UCSD-AML1 (cell line): ENCODE results near the gene MUC21.

Experiments
- DNase-seq: peaks from one replicate; lab custom pipeline; 2025; ENCODE audit not compliant: unreplicated experiment; lab: John Stamatoyannopoulos, UW

Gene MUC21

DNA sequence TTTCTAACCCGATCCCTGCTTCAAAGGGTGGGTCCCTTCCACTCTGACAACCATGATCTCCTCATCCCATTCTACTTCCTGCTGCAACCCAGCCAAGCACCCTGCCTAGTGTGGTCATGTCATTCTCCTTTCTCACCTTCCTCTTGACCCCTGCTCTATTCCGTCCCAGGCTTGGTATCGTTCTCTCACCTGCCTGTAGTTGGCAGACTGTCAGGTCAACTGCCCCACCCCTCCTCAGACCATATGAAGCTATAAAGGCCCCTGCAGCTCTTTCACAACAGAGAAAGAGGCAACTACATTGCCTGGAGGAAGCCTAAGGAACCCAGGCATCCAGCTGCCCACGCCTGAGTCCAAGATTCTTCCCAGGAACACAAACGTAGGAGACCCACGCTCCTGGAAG lies at the start of gene MUC21:
TSS of gene MUC21 (plus strand) at position 280 of the 400 bp plus-strand sequence. CDS start 241 bp downstream, outside the sequence.
- no peak for DNase-seq

DNA sequence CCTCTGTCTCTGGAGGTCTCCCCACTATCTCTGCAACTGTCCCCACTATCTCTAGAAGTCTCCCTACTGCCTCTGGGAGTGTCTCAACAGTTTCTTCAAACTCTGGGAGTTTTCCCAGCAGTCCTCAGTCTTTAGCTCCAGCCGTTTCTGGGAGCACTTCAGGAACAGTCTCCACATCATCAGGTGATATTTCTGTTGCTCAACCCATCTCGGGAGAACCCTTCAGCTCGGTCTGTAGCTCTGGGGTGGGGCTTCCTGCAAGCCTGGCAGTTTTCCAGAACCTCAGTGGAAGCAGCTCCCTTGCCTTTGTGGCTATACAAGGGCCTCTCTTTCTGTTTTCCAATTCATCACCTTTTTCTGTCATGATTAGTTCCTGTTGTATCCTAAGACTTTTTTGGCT lies 48.5 kb upstream of the MUC21 start:
- DNase-seq = no peak

DNA sequence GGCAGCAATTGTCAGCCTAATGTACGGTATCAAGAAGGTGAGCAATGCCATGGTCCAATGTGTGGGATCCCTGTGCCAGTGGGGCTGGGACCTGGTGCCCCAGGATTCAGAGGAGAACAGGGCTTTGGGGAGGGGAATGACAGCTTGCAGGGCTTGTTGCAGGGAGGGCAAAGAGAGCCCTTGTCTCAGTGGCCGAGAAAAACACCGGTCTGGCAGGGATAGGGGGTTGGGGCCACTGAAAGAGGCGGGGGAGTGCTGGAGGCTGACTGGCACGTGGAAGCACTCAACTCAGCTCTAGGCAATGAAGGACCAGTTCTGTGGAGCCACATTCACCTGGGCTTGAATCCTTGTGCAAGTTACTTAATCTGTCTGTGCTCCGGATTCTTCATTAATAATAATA lies 46.3 kb upstream of the MUC21 start:
- no peak for DNase-seq

DNA sequence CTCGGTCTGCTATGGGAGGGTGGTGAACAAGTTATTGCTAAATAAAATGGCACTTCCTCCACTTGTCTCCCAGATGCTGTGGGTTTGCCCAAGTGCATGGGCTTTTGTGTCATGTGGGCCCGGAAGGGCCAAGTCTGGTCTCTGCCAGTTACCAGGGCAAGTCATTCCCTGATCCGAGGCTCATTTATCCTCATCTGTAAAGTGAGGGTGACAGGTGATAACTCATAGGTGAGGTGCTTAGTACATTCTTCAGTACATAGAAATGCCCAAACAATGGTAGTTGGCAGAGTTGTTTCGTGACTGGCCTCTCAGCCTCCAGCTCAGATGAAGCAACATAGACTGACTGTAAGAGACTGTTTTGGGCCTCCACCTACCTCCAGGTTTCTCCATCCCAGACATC lies 44.8 kb upstream of the MUC21 start:
- DNase-seq = no peak

DNA sequence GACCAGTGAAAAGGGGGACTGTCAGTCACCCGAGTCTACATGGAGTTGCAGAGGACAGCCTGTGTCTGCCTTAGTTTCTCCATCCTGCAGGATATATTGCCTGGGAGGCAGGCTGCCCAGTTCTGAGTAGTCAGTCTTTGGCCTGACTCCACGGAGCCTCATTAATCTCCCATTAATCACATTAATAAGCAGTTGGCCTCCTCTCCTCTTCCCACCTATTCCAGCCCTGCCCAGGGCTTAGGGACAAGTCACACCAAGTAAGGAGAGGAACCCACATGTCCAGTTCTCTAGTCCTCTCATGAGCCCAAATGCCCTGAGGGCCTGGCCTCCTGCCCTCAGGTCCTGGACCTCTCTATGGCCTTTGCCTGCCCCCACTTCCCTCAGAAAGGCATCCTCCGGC lies 44.0 kb upstream of the MUC21 start:
- no peak for DNase-seq

DNA sequence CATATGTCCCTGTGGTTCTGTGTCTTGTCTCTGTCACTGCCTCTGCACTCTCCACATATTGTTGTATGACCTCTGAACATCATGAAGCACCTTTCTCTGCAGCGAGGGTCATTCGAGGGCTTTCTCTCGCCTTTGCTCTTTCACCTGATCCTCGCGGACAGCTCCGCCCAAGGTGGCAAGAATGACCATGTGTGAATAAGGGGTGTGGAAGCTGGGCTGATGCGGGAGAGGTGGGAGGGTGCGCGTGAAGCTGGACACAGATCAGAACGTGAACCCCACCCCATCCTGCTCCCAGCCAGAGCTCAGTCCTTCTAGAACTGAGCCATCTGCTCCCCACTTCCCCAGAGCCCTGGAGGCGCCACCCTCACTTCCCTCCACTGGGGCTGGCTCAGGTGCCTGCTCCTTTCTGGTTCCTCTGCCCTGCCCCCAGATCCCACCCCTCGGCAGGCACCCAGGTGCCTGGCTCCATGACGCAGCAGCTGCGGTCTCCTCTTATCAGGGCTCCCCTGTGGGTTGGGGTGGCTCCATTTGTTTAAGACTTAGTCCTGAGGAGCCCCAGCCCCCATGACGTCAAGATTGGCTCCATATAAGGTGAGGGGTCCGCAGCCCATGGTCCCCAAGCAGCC lies 43.0 kb upstream of the MUC21 start, which contains the start of gene MUCL3:
TSS of gene MUCL3 (plus strand) at position 613 of the 626 bp plus-strand sequence. CDS start 27 bp downstream, outside the sequence.
- no peak for DNase-seq

DNA sequence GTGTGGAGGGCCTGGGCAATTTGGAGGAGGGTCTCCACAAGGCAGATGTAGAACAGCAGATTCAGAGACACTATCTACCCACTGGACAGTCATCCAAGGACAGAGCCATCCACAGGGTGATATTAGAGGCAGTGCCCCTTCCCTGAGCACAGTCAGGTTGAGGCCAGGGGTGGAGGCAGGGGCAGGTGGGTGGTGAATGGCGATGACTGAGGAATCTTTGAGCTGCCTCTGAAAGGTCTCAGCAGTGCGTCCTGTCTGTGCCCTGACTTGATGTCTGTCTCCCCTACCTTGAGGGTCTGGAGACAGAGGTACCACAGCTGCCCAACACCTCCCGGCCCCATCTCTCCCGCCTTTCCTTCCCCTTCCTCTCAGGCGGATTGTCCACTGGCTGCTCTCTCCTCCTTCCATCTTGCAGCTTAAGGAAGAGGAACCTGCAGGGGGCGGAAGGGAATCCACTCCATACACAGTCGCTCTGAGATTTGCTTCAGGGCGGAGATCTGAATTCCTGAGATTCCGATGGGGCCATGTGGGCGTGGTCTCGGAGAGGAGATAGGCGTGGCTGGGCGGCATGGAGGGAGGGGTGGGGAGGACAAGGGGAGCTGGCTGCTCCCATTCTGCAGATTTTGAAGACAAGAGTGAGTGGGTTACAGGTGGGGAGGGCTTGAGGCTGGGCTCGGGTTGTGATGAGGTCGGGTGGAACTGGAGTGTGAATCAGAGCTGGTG lies 41.0 kb upstream of the MUC21 start:
- DNase-seq = no peak

DNA sequence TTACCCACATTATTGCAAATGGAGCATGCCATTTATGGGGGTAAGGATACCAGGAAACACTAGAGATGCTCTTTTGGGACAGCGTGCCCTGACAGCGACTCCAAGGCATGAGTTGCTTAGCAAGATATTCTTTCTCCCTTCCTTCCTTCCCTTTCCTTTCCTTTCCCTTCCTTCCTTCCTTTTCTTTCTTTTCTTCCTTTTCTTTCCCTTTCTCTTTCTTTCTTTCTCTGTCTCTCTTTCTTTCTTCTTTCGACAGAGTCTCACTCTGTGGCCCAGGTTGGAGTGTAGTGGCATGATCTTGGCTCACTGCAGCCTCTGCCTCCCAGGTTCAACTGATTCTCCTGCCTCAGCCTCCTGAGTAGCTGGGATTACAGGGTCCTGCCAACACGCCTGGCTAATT lies 39.5 kb upstream of the MUC21 start:
- DNase-seq = no peak

DNA sequence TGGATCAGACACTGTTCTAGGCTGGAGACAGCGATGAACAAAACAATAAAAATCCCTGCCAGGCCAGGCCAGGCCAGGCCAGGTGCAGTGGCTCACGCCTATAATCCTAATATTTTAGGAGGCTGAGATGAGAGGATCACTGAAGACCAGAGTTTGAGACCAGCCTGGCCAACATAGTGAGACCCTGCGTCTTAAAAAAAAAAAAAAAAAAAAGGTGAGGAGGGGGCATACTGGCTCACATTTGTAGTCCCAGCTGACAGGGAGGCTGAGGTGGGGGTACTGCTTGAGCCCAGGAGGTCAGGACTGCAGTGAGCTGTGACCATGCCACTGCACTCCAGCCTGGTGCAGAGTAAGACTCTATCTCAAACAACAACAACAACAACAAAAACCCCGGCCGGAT lies 38.2 kb upstream of the MUC21 start:
- no peak for DNase-seq

DNA sequence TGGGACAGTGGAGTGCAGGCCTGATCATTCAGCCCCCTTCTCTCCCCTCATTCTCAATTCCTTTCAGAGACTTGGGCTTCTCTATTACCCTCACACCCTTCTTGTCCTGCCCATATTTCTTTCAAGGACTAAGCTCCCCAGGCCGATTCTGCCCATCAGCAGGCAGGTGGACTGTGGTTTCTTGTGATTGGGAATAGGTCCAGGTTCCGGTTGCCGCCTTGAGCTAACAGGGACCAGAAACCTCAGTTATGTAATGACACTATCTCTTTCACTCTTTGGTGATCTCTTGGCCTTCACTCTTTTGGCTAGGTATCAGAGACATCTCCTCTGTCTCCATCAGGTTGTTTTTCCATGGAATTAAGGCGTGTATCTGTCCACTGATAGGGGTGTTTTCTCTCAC lies 36.3 kb upstream of the MUC21 start:
- no peak for DNase-seq

DNA sequence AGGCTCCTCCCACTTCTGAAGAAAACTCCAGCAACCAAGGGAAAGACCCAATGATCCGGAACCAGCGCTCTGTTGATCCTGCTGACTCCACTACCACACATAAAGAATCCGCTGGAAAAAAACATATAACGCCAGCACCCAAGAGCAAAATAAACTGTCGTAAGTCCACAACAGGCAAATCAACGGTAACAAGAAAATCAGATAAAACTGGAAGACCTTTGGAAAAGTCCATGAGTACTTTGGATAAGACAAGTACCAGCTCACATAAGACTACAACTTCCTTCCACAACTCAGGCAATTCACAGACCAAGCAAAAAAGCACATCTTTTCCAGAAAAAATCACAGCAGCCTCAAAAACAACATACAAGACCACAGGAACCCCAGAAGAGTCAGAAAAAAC lies 34.7 kb upstream of the MUC21 start:
- no peak for DNase-seq

DNA sequence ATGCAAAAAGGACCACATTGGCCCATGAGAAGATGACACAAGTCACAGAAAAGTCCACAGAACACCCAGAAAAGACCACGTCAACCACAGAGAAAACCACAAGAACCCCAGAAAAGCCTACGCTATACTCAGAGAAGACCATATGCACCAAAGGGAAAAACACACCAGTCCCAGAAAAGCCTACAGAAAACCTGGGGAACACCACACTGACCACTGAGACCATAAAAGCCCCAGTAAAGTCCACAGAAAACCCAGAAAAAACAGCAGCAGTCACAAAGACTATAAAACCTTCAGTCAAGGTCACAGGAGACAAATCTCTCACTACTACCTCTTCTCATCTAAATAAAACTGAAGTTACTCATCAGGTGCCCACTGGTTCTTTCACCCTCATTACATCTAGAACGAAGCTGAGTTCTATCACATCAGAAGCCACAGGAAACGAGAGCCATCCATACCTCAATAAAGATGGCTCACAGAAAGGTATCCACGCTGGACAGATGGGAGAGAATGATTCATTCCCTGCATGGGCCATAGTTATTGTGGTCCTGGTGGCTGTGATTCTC lies 31.5 kb upstream of the MUC21 start:
- no peak for DNase-seq

DNA sequence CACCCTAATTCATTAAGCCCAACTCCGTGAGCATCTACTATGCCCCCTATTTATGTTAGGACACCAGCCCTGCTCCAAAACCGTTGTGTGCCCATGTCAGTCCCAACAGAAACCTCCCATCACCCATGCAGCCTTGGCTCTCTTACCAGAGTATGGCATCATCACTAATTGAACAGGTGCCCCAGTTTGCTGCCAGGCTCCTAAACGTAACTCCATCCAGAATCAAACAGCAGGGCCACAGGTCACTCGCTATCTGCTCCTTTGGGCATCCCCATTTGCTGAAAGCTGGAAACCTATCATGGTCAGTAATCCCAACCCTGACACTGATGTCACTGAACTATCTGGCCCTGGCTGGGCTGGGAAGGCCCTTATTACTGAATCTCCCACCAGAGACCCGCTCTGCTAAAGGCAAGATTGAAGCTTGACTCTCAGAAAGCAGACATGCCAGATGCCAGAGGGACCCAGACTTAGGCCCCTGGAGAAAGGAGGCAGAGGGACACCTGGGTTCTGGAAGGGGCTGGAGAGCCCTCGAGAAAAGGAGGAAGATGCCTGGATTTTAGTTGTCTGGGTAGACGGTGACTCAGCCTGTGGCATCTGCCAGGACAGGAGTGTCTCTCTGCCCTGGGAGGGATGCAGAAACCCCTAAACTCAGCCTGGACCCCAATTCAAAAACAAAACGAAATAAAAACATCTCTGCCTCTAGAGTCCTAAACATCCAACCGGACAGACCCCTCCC lies 28.7 kb upstream of the MUC21 start:
- DNase-seq = no peak

DNA sequence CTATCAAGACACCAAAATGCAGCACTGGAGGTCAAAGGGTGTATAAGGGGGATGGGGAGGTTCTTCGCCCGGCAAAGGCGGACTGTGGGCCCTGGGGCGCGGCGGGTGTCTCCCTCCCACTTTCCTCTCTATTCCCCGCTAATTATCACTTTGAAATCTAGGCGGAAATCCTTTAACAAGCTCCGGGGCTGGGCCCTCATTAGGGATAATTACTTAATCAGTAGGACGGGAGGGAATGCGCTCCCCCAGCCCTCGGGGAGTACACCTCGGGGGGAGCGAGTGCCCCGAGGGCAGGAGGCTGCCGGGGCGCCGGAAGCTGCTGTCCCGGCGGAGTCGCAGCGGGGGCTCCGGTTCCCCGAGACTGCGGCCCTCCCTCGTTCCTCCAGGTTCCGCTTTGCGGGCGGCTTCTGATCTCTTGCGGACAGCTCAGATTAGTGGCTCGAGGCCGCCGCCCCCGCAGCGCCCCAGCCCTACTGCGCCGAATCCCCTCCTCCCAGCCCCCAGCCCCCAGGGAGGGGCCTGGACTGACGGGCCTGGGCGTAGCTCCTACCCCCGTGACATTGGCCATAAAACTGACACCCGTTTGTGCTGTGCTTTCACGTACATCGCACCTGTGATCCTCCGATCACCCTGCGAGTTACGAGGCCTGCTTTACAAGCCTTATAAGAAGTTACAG lies 28.0 kb upstream of the MUC21 start:
- DNase-seq = peak; percentile 71

DNA sequence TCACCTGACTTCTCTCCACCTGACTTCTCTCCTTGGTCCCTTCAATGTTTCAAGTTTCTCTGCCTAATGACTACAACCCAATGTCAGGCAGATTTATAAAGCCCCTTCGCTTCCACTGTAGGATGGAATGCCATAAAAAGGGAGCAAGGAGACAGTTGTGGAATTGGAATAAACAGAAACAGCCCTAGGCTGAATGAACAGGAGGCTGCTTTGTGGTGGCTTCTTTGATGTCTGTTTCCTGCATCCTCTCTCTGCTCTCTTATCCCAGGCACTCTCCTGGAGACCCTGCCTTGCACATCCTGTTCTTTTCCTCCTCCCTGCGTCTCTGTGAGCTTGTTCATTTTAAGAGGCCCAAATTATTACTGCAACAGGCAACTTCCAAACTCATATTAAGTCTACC lies 25.8 kb upstream of the MUC21 start:
- DNase-seq = no peak

DNA sequence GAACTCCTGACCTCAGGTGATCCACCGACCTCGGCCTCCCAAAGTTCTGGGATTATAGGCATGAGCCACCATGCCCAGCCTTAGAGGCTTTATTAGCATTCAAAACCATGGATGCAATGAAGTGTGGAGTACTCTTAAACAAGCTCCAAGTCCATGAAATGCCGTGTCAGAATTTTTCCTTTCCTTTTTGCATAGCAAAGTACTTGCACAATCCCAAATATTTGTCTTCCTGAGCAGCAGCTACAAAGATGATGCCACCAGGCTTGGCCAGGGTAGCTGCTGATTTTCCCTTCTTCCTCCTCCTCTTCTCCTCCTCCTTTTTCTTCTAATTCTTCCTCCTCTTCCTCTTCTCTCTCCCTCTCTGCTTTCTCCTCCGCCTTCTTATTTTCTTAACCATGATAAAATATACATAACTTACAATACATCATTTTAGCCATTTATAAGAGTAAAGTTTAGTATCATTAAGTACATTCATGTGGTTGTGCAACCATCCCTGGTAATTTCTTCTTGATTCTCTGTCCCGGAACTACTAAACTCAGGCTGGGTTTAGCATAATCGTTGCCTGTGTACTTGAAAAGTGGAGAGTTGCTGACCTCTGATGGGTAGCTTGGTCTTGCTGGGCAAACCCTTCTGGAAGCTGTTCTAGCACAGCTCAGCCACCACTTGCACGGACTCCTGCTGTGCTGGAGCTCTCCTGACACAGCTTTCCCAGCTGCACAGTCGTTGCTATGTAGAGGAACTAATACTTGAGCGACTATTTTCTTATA lies 22.4 kb upstream of the MUC21 start:
- no peak for DNase-seq

DNA sequence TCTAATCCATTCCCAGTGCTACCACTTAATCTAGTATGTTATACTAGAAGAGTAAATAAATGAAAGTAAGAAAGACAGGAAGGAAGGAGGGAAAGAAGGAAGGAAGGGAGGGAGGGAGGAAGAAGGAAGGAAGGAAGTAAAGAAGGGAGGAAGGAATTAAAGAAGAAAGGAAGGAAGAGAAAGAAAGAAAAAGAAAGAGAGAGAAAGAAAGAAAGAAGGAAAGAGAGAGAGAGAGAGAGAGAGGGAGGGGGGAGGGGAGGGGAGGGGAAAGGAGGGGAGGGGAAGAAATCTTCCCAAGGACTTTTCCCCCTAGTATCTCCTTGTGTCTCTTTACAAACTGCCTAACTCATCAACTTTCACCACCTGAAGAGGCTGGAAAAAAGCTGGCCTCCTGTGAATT lies 20.8 kb upstream of the MUC21 start:
- no peak for DNase-seq

DNA sequence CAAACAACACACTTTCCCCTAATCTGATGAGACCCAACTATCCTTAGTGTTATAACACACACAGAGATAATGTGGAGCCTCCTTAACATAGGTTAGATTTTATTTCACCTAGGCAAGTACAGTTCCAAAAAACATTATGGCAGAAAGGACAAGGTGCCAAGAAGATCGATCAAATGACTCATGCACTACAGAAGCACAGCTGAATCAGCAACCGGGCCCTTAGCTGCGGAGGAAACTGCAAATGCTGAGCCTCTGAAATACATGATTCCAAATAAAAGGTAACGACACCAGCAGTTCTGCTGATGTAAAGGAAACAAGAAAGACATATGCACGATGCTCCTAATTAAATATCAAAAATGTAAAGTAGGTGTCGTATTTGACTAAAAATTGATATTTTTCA lies 19.9 kb upstream of the MUC21 start:
- no peak for DNase-seq

DNA sequence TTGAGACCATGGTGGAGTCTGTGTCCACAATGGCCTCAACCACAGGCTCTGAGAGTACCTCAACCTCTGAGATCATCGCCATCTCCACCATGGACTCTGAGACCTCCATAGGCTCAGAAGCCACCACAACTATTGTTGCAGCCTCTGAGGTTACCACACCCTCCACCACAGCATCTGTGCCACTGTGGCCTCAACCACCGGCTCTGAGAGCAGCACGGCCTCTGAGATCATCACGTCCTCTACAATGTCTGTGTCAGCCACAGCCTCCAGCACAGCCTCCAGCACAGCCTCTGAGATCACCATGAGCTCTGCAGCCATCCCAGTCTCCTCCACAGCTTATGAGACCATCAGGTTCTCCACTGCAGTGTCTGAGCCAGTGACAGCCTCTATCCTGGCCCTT lies 19.4 kb upstream of the MUC21 start:
- DNase-seq = no peak

DNA sequence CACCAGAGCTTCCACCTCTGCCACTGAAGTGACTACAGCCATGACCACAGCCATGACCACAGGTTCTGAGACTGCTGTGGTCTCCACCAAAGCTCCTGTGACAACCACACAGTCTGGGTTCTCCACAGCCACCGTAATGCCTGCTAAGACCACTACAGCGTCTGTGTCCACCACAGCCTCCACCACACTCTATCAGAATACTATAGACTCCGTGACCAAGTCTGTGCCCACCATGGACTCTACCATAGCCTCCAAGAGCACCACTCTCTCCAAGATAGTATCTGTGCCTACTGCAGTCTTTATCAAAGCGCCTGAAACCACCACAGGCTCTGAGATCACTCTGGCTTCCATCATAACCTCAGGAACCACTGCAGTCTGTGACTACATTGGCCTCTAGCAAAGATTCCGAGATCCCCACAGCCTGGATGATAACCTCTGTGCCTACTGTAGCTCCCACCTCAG lies 18.3 kb upstream of the MUC21 start:
- DNase-seq = no peak
